ENCODE data around the gene DUSP8.

DNA sequence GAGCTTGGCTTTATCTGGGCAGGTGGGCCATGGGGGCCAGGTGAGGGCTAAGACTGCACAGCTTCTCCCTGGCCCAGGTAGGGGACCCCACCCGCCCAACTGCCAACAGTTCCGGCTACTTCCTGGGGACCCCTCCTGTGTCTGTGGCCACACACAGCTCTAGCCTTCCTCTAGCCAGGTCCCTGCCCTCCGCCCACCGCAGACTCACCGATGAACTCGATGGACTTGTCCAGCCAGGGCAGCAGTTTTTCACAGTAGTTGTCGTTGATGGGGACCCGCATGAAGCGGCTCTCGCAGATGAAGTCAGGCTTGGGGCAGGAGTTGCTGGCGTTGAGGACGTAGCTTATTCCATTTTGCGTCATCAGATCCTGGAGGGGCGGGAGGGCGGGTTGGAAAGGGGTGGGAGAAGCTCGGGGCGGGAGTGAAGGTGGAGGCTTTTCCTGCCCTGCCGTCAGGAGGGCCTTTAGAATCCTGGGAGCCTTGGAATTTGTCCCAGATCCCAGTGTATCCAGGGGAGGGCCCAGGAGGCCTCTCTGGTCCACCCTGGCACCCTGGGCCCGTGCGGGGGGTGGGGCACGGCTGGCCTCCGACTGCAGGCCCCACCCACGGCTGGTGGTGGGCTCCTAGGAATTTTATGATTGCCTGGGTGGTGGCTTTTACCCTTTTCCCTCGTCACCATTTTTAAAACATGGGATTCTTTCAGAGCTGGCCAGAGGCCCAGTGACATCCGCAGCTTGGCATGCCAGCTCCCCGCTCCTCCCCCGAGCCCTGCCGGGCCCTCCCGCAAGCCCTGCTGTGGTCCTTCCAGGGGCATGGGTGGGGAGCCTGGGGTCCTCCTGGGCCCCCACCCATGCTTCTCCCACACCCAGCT is 13.9 kb downstream of the DUSP8 start:
- TF ChIP-seq, protein P1, sequence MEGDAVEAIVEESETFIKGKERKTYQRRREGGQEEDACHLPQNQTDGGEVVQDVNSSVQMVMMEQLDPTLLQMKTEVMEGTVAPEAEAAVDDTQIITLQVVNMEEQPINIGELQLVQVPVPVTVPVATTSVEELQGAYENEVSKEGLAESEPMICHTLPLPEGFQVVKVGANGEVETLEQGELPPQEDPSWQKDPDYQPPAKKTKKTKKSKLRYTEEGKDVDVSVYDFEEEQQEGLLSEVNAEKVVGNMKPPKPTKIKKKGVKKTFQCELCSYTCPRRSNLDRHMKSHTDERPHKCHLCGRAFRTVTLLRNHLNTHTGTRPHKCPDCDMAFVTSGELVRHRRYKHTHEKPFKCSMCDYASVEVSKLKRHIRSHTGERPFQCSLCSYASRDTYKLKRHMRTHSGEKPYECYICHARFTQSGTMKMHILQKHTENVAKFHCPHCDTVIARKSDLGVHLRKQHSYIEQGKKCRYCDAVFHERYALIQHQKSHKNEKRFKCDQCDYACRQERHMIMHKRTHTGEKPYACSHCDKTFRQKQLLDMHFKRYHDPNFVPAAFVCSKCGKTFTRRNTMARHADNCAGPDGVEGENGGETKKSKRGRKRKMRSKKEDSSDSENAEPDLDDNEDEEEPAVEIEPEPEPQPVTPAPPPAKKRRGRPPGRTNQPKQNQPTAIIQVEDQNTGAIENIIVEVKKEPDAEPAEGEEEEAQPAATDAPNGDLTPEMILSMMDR (IDR thresholded peaks at IDR 0.05; ENCODE audit: low read length) = no peak
- TF ChIP-seq EZH2 (IDR thresholded peaks at IDR 0.05; ENCODE audit: borderline replicate concordance, low read length) = no peak

All from OCI-LY1 (cell line).